Measurements from ENCODE around the gene PDE7B. TPM values are rescaled to one million over a fixed set of nuclear protein-coding genes. Genes with fewer than 3 reads are reported as not detected.
A peak's percentile ranks its signal among the peaks of the same experiment; 100 is the strongest.

The PDE7B gene
- total and polyA plus RNA-seq, 2 donors (not counting 1 experiment from before 2014, with no cell fraction given) = 7.9 to 21.5 TPM

DNA sequence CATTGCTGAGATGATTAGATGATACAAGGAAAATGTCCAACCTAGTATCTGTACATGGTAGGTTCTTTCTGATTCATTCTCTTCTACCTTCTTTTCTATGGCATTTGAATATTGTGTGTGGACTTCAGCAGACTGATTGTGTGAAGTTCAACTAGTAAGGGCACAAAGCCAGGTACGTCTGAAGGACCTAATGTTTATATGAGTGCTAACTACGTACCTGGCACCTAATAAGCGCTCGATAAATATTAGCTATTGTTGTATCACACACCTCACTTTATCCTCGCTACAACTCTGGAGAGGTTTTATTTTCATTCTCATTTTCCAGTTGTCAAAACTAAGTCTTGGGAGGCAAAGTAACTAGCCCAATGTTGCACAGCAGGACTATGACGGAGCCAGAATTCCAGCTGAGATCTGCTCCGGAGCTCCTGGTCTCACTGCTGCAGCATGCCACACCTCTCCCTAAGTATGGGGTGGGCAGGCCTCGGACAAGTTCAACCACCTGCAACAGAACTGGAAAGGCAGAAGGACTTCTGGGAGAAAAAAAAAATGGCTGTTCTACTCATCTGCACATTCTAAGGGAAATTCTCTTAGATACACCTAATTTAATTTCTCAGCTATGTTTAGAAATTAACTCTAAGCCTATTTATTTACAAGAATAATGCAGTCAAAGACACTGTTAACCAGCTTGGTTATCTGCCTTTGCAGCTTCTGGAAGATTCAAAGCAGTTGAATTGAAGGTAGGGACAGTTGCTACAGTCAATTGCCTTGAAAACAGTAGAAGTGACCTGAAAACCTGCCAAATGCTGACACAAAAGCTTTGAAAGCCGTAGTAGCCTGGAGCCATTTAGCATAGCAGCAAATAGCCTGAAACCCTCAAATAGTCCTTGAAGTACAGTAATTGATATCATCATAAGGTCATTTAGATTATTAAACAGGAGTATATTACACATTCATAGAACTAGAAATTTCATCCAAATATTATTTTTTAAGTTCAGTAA is 165.0 kb downstream of the PDE7B start:
- peak overlapping the region; percentile 12 for H2AFZ ChIP-seq (ENCODE audit: low read length)
- H3K4me2 ChIP-seq (ENCODE audit: extremely low read depth, insufficient read depth, low read length) = no peak overlapping the region
- no peak overlapping the region for H3K4me3 ChIP-seq (replicated peaks in 1 of 4; ENCODE audit: control extremely low read depth in 1 of 4, insufficient read depth in 1 of 4, low read depth in 3 of 4, low read length in 4 of 4)
- DNase-seq (ENCODE audit: low read depth in 2 of 2) = no peak
- no peaks in the 10 kb centered on the region for H3K79me2 ChIP-seq (ENCODE audit: control insufficient read depth, insufficient read depth, low read length)
- TF ChIP-seq, protein P1, sequence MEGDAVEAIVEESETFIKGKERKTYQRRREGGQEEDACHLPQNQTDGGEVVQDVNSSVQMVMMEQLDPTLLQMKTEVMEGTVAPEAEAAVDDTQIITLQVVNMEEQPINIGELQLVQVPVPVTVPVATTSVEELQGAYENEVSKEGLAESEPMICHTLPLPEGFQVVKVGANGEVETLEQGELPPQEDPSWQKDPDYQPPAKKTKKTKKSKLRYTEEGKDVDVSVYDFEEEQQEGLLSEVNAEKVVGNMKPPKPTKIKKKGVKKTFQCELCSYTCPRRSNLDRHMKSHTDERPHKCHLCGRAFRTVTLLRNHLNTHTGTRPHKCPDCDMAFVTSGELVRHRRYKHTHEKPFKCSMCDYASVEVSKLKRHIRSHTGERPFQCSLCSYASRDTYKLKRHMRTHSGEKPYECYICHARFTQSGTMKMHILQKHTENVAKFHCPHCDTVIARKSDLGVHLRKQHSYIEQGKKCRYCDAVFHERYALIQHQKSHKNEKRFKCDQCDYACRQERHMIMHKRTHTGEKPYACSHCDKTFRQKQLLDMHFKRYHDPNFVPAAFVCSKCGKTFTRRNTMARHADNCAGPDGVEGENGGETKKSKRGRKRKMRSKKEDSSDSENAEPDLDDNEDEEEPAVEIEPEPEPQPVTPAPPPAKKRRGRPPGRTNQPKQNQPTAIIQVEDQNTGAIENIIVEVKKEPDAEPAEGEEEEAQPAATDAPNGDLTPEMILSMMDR (conservative IDR thresholded peaks at IDR 0.05 in 1 of 2, IDR thresholded peaks at IDR 0.05 in 1 of 2; ENCODE audit: low read depth in 1 of 2, low read length in 2 of 2) = no peak
- TF ChIP-seq EZH2 (IDR thresholded peaks at IDR 0.05; ENCODE audit: low read length, missing control alignments) = no peak
- H3K9me3 ChIP-seq (ENCODE audit: control insufficient read depth, insufficient read depth, low read depth, low read length) = no peaks in the 10 kb centered on the region
- no peak overlapping the region for H3K9ac ChIP-seq (ENCODE audit: insufficient read depth, low read length)
- H3K4me1 ChIP-seq (ENCODE audit: control insufficient read depth, extremely low read depth, insufficient read depth, low read length) = peaks cover 18% of the 10 kb centered on the region
- no peaks in the 10 kb centered on the region for H3K27me3 ChIP-seq (ENCODE audit: control insufficient read depth, insufficient read depth, low read length)
- H3K27ac ChIP-seq (ENCODE audit: insufficient read depth, low read length) = peak overlapping the region; percentile 75
- H3K36me3 ChIP-seq (ENCODE audit: control insufficient read depth, insufficient read depth, low read length) = no peaks in the 10 kb centered on the region
- no peaks in the 10 kb centered on the region for H4K20me1 ChIP-seq (ENCODE audit: control insufficient read depth, extremely low read depth, insufficient read depth, low read length)

DNA sequence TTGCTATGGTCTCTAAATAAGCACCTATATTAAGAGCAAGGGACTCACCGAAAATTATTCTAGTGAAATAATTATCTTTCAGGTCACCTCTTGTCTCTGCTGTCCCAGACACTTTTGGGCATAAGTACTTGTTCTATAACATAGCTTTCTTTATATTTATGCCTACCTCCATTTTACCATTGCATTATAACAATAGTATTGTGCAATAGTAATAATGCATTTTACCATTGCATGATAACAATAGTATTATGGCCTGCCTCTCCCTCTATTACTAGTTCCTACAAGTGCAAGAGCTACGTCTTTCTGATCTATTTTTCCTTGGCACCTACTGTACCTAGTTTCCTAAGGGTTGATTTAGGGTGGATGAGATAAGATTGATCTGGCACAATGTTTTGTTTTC is 169.2 kb downstream of the PDE7B start:
- Histone ChIP-seq H2AFZ (ENCODE audit: low read length) (no peak overlapping the region), H3K4me3 (replicated peaks in 1 of 4; ENCODE audit: control extremely low read depth in 1 of 4, insufficient read depth in 1 of 4, low read depth in 3 of 4, low read length in 4 of 4) (no peak overlapping the region), H3K79me2 (ENCODE audit: control insufficient read depth, insufficient read depth, low read length) (no peaks in the 10 kb centered on the region), H3K27me3 (ENCODE audit: control insufficient read depth, insufficient read depth, low read length) (no peaks in the 10 kb centered on the region), H3K36me3 (ENCODE audit: control insufficient read depth, insufficient read depth, low read length) (no peaks in the 10 kb centered on the region), H3K4me2 (ENCODE audit: extremely low read depth, insufficient read depth, low read length) (no peak overlapping the region), H3K4me1 (ENCODE audit: control insufficient read depth, extremely low read depth, insufficient read depth, low read length) (peaks cover 3% of the 10 kb centered on the region), H3K9ac (ENCODE audit: insufficient read depth, low read length) (no peak overlapping the region), H4K20me1 (ENCODE audit: control insufficient read depth, extremely low read depth, insufficient read depth, low read length) (no peaks in the 10 kb centered on the region), H3K9me3 (ENCODE audit: control insufficient read depth, insufficient read depth, low read depth, low read length) (no peaks in the 10 kb centered on the region), H3K27ac (ENCODE audit: insufficient read depth, low read length) (no peak overlapping the region)
- no peak for DNase-seq (ENCODE audit: low read depth in 2 of 2)
- no peak for TF ChIP-seq EZH2 (IDR thresholded peaks at IDR 0.05; ENCODE audit: low read length, missing control alignments)

DNA sequence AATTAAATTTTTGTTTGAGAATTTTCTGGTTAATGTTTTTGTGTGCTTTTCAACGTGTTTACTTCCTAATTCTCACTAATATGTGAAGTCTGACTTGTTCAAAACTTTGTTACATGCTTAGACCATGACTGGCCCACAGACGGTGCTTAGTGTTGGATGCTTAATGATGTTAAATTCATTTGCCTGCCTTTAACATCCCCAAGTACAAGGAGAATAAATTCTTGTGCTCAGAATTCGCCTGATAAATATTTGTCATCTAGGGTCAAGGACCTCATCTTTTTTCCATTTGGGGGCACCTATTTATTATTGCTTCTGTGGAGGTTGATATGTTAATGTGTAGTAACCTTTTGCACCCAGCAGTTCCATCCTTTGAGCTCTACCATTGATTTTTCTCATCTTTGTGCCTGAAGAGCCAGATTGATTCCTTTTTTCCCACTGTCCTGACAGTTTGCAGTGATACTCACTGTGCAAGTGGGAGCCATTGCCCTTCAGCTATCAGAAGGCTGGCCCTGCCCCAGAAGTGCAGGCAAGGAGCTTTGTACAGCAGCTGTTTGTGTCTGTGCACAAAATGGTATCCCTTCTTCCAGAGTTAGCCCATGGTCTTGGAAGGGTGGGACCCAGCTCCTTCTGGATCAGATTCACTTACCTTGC is 170.8 kb downstream of the PDE7B start:
- no peak for DNase-seq (ENCODE audit: low read depth in 2 of 2)
- no peaks in the 10 kb centered on the region for H3K4me1 ChIP-seq (ENCODE audit: control insufficient read depth, extremely low read depth, insufficient read depth, low read length)
- H3K27me3 ChIP-seq (ENCODE audit: control insufficient read depth, insufficient read depth, low read length) = no peaks in the 10 kb centered on the region
- no peak for TF ChIP-seq EZH2 (IDR thresholded peaks at IDR 0.05; ENCODE audit: low read length, missing control alignments)
- TF ChIP-seq, protein P1 (conservative IDR thresholded peaks at IDR 0.05 in 1 of 2, IDR thresholded peaks at IDR 0.05 in 1 of 2; ENCODE audit: low read depth in 1 of 2, low read length in 2 of 2) = no peak
- no peaks in the 10 kb centered on the region for H3K79me2 ChIP-seq (ENCODE audit: control insufficient read depth, insufficient read depth, low read length)
- H3K9ac ChIP-seq (ENCODE audit: insufficient read depth, low read length) = no peak overlapping the region
- no peaks in the 10 kb centered on the region for H4K20me1 ChIP-seq (ENCODE audit: control insufficient read depth, extremely low read depth, insufficient read depth, low read length)
- no peaks in the 10 kb centered on the region for H3K9me3 ChIP-seq (ENCODE audit: control insufficient read depth, insufficient read depth, low read depth, low read length)
- no peak overlapping the region for H3K4me3 ChIP-seq (replicated peaks in 1 of 4; ENCODE audit: control extremely low read depth in 1 of 4, insufficient read depth in 1 of 4, low read depth in 3 of 4, low read length in 4 of 4)
- no peak overlapping the region for H3K4me2 ChIP-seq (ENCODE audit: extremely low read depth, insufficient read depth, low read length)
- no peak overlapping the region for H3K27ac ChIP-seq (ENCODE audit: insufficient read depth, low read length)
- H2AFZ ChIP-seq (ENCODE audit: low read length) = no peak overlapping the region
- H3K36me3 ChIP-seq (ENCODE audit: control insufficient read depth, insufficient read depth, low read length) = no peaks in the 10 kb centered on the region

Data from fibroblast of lung (primary cell).